Spleen (tissue), 7 donors: ENCODE measurements around the gene DMD.

Experiments used
- POLR2A ChIP-seq, 3 donors: fragments of 450-650 bp; IDR thresholded peaks; one replicate each; pipeline ENCODE4 v1.5.1; 2017; ENCODE audit warnings: antibody characterized with exemption in 3 of 3, mild to moderate bottlenecking in 1 of 3
- POLR2AphosphoS5 ChIP-seq, 3 donors: sonication (generic); formaldehyde crosslinking; IDR thresholded peaks; one replicate each; pipeline ENCODE4 v1.5.1; 2017; ENCODE audit warnings: antibody characterized with exemption in 3 of 3
- TF ChIP-seq, protein P1 (sequence below), 11 experiments: fragments of 200-600 bp in 7 of 11; fragments of 450-650 bp in 4 of 11; sonication (generic) in 4 of 11; IDR thresholded peaks in 8 of 11; conservative IDR thresholded peaks in 3 of 11; 1 replicate in 7 of 11; 2 replicates in 4 of 11; pipeline versions ENCODE4 v1.4.0 to v1.8.0; 2016 to 2021; ENCODE audit warnings: antibody characterized with exemption in 11 of 11, inconsistent platforms in 4 of 11, mild to moderate bottlenecking in 1 of 11
- donor health status: DM: no; HTN: no; CAD: no; lungs with moderate emphysema.
- donor health status: DM: no; HTN: no; CAD: no.
- donor health status: DM: no; HTN: no; CAD: no.

DNA sequence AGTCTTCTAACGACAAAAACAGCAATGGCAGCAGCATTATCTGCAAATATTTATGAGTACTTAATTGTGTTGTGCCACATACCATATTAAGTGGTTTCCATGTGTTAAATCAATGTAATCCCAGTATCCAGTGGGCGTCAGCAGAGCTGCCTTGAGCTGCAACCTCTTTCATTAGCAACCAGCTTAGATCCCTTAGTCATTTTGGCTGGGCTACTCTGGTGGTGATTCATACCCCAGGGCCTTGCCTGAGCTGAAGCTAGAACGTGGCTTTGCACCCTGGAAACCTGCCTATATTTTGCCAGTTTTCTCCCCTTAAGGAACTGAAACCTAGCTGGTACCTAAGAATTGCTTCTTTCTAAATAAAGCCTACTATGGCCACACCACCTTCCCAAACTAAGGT is 1665.2 kb downstream of the DMD start:
- no peak for TF ChIP-seq POLR2A (IDR thresholded peaks at IDR 0.05)
- TF ChIP-seq, protein P1, sequence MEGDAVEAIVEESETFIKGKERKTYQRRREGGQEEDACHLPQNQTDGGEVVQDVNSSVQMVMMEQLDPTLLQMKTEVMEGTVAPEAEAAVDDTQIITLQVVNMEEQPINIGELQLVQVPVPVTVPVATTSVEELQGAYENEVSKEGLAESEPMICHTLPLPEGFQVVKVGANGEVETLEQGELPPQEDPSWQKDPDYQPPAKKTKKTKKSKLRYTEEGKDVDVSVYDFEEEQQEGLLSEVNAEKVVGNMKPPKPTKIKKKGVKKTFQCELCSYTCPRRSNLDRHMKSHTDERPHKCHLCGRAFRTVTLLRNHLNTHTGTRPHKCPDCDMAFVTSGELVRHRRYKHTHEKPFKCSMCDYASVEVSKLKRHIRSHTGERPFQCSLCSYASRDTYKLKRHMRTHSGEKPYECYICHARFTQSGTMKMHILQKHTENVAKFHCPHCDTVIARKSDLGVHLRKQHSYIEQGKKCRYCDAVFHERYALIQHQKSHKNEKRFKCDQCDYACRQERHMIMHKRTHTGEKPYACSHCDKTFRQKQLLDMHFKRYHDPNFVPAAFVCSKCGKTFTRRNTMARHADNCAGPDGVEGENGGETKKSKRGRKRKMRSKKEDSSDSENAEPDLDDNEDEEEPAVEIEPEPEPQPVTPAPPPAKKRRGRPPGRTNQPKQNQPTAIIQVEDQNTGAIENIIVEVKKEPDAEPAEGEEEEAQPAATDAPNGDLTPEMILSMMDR (IDR thresholded peaks at IDR 0.05 in 8 of 11, conservative IDR thresholded peaks at IDR 0.05 in 3 of 11) = no peak
- no peak for TF ChIP-seq POLR2AphosphoS5 (IDR thresholded peaks at IDR 0.05)
